GM23338 (cell line): ENCODE results near the gene PRKAG1. TPM values are rescaled to one million over a fixed set of nuclear protein-coding genes. Genes with fewer than 3 reads are reported as not detected.
A peak's percentile ranks its signal among the peaks of the same experiment; 100 is the strongest.

Experiments
- ATAC-seq: fragments of 200-7000 bp; cut with Tn5 transposase; 3 replicates; pipeline ENCODE4 v1.9.1; 2020
- DNase-seq: peaks from one replicate; pipeline ENCODE4 v3.0.0-alpha.2; 2015; ENCODE audit warnings: low spot score
- H2AFZ ChIP-seq: fragments of 200-600 bp; sonication (generic); 2 replicates; pipeline ENCODE4 v1.8.0; 2016; ENCODE audit warnings: antibody characterized with exemption, mild to moderate bottlenecking, moderate library complexity
- H3F3A ChIP-seq: fragments of 200-600 bp; sonication (generic); replicated peaks from 2 replicates; pipeline ENCODE4 v1.8.0; 2017; ENCODE audit warnings: antibody characterized with exemption, mixed run types, low read depth
- H3K27ac ChIP-seq: fragments of 200-600 bp; sonication (generic); 2 replicates; pipeline ENCODE4 v1.6.1; 2016; ENCODE audit warnings: low read depth
- H3K27me3 ChIP-seq: fragments of 200-600 bp; sonication (generic); 2 replicates; pipeline ENCODE4 v1.8.0; 2016; ENCODE audit warnings: mild to moderate bottlenecking, mixed run types, moderate library complexity; ENCODE audit not compliant: insufficient read depth
- H3K36me3 ChIP-seq: fragments of 200-600 bp; sonication (generic); 2 replicates; pipeline ENCODE4 v1.8.0; 2016; ENCODE audit warnings: mild to moderate bottlenecking; ENCODE audit not compliant: insufficient read depth
- H3K4me1 ChIP-seq: fragments of 200-600 bp; sonication (generic); 2 replicates; pipeline ENCODE4 v1.8.0; 2016; ENCODE audit warnings: mild to moderate bottlenecking, moderate library complexity; ENCODE audit not compliant: insufficient read depth
- H3K4me2 ChIP-seq: fragments of 200-600 bp; sonication (generic); 2 replicates; pipeline ENCODE4 v1.7.1; 2017; ENCODE audit warnings: mixed run types
- H3K4me3 ChIP-seq: fragments of 200-600 bp; sonication (generic); 2 replicates; pipeline ENCODE4 v1.6.1; 2016; ENCODE audit warnings: mixed run types
- H3K79me2 ChIP-seq: fragments of 200-600 bp; sonication (generic); replicated peaks from 2 replicates; pipeline ENCODE4 v1.8.0; 2017; ENCODE audit warnings: mild to moderate bottlenecking; ENCODE audit not compliant: insufficient read depth
- H3K9me2 ChIP-seq: fragments of 200-600 bp; sonication (generic); 2 replicates; pipeline ENCODE4 v1.8.0; 2017; ENCODE audit not compliant: insufficient read depth
- H4K20me1 ChIP-seq: fragments of 200-600 bp; sonication (generic); replicated peaks from 2 replicates; pipeline ENCODE4 v1.8.0; 2017; ENCODE audit warnings: mild to moderate bottlenecking; ENCODE audit not compliant: insufficient read depth
- H3K27ac Mint-ChIP-seq: 2 replicates; pipeline ENCODE4 v1.8.0; 2020; ENCODE audit warnings: inconsistent platforms, mild to moderate bottlenecking, moderate library complexity, mixed read lengths
- H3K27me3 Mint-ChIP-seq: 3 replicates; pipeline ENCODE4 v1.8.0; 2022; ENCODE audit warnings: low read depth, mild to moderate bottlenecking, moderate library complexity, mixed read lengths, inconsistent platforms; ENCODE audit not compliant: insufficient read depth, poor library complexity
- H3K36me3 Mint-ChIP-seq: 3 replicates; pipeline ENCODE4 v1.8.0; 2021; ENCODE audit warnings: low read depth, mild to moderate bottlenecking, inconsistent platforms, moderate library complexity, mixed read lengths
- H3K4me1 Mint-ChIP-seq: 3 replicates; pipeline ENCODE4 v1.8.0; 2020; ENCODE audit warnings: mild to moderate bottlenecking, inconsistent platforms, mixed read lengths
- H3K4me3 Mint-ChIP-seq: 3 replicates; pipeline ENCODE4 v1.8.0; 2021; ENCODE audit warnings: moderate library complexity, mild to moderate bottlenecking, inconsistent platforms, mixed read lengths
- H3K9me3 Mint-ChIP-seq: 3 replicates; pipeline ENCODE4 v1.8.0; 2020; ENCODE audit warnings: moderate library complexity, mild to moderate bottlenecking, inconsistent platforms, mixed read lengths
- CREB1 ChIP-seq: fragments of 250-450 bp; sonication (Bioruptor Pico); IDR thresholded peaks from 2 replicates; pipeline ENCODE4 v1.5.0; 2020; ENCODE audit warnings: low read depth, mild to moderate bottlenecking, moderate library complexity
- CTCF ChIP-seq, 2 experiments: fragments of 200-600 bp in 1 of 2; sonication (generic) in 1 of 2; conservative IDR thresholded peaks; 2 replicates each; pipeline versions ENCODE4 v1.5.1 to v1.6.1; 2016 to 2017; ENCODE audit warnings: antibody characterized with exemption in 2 of 2, low read depth in 2 of 2, mild to moderate bottlenecking in 2 of 2, moderate library complexity in 1 of 2
- ETS1 ChIP-seq: IDR thresholded peaks from 2 replicates; pipeline ENCODE4 v1.6.1; 2016; ENCODE audit warnings: antibody characterized with exemption
- EZH2 ChIP-seq: fragments of 200-600 bp; sonication (generic); IDR thresholded peaks from one replicate; pipeline ENCODE4 v1.8.0; 2017; ENCODE audit warnings: antibody characterized with exemption, mild to moderate bottlenecking, low read depth; ENCODE audit not compliant: unreplicated experiment
- EZH2phosphoT487 ChIP-seq: fragments of 200-600 bp; sonication (generic); IDR thresholded peaks from one replicate; pipeline ENCODE4 v1.8.1; 2018; ENCODE audit warnings: antibody characterized with exemption; ENCODE audit not compliant: unreplicated experiment
- JUNB ChIP-seq: IDR thresholded peaks from one replicate; pipeline ENCODE4 v1.6.1; 2016; ENCODE audit warnings: antibody characterized with exemption; ENCODE audit not compliant: unreplicated experiment
- NANOG ChIP-seq: IDR thresholded peaks from 2 replicates; pipeline ENCODE4 v1.6.1; 2016; ENCODE audit warnings: antibody characterized with exemption, borderline replicate concordance
- POLR2AphosphoS5 ChIP-seq: IDR thresholded peaks from 2 replicates; pipeline ENCODE4 v1.6.1; 2016; ENCODE audit warnings: antibody characterized with exemption, low read depth
- STAT1 ChIP-seq: IDR thresholded peaks from one replicate; pipeline ENCODE4 v1.6.1; 2016; ENCODE audit warnings: antibody characterized with exemption; ENCODE audit not compliant: unreplicated experiment
- ZNF114 ChIP-seq: fragments of 250-450 bp; sonication (Bioruptor Pico); IDR thresholded peaks from 2 replicates; pipeline ENCODE4 v1.5.0; 2020; ENCODE audit warnings: mild to moderate bottlenecking, moderate library complexity
- ZNF462 ChIP-seq: fragments of 250-450 bp; sonication (Bioruptor Pico); IDR thresholded peaks from 2 replicates; pipeline ENCODE4 v1.5.0; 2020; ENCODE audit warnings: mild to moderate bottlenecking, moderate library complexity
- polyA plus RNA-seq: library from polyadenylated mRNA; unstranded; fragments of >200 nt; fragmentation: Nextera tagmentation; extraction: Ambion mirVana; gene quantifications from 2 replicates; pipeline ENCODE4 v1.2.1, GENCODE V29; 2016
- total RNA-seq: library from RNA; depleted of rRNA; stranded (reverse); fragments of >200 nt; shearing (Covaris generic); gene quantifications from 2 replicates; pipeline ENCODE4 v1.2.3, GENCODE V29; 2014

The PRKAG1 gene
- total and polyA plus RNA-seq, 2 experiments from 2014 or later = 19.9 to 35.4 TPM

- no peaks in the 10 kb centered on the region for H3K9me3 Mint-ChIP-seq
- H3K4me1 Mint-ChIP-seq = peaks cover 42% of the 10 kb centered on the region
- Histone ChIP-seq H3K27me3 (no peaks in the 10 kb centered on the region), H3K4me3 (no peak overlapping the region), H3F3A (no peaks in the 10 kb centered on the region), H3K9me2 (no peaks in the 10 kb centered on the region), H3K36me3 (peaks cover 20% of the 10 kb centered on the region; the same call in 1 of the 2 replicates), H3K79me2 (peaks cover 66% of the 10 kb centered on the region), H3K27ac (0 out of 2 replicates have a peak overlapping the region, but pooled peaks have one; percentile 39), H3K4me2 (no peak overlapping the region), H3K4me1 (peaks cover 29% of the 10 kb centered on the region), H4K20me1 (peaks cover 61% of the 10 kb centered on the region), H2AFZ (no peak overlapping the region)
- ATAC-seq (no peak), DNase-seq (no peak)
- H3K27me3 Mint-ChIP-seq = peaks cover 19% of the 10 kb centered on the region
- no peak overlapping the region; the same call in 2 of the 3 replicates for H3K4me3 Mint-ChIP-seq
- no peak overlapping the region for H3K27ac Mint-ChIP-seq
- no peak for TF ChIP-seq CREB1
- TF ChIP-seq EZH2phosphoT487 = no peak
- TF ChIP-seq ETS1 = no peak
- TF ChIP-seq NANOG = no peak
- TF ChIP-seq POLR2AphosphoS5 = no peak
- TF ChIP-seq JUNB = no peak
- no peak for TF ChIP-seq CTCF (conservative IDR thresholded peaks at IDR 0.05; ENCODE audit: low read depth in 2 of 2)
- TF ChIP-seq EZH2 = no peak
- H3K36me3 Mint-ChIP-seq = peaks cover 59% of the 10 kb centered on the region
Observed at GRCh38 chr12:49055092-49055491, 36.5 kb upstream of the PRKAG1 start.

- H3K36me3 ChIP-seq = peaks cover 20% of the 10 kb centered on the region; the same call in 1 of the 2 replicates
- H3K27ac ChIP-seq = no peak overlapping the region
- H3K4me1 ChIP-seq = peaks cover 29% of the 10 kb centered on the region
- DNase-seq = no peak
- Mint-ChIP-seq H3K27ac (no peak overlapping the region), H3K4me1 (peaks cover 42% of the 10 kb centered on the region), H3K4me3 (no peak overlapping the region), H3K27me3 (peaks cover 19% of the 10 kb centered on the region), H3K9me3 (no peaks in the 10 kb centered on the region), H3K36me3 (peaks cover 63% of the 10 kb centered on the region)
- no peak for ATAC-seq
- peaks cover 66% of the 10 kb centered on the region for H4K20me1 ChIP-seq
- H3K27me3 ChIP-seq = no peaks in the 10 kb centered on the region
- H3F3A ChIP-seq = no peaks in the 10 kb centered on the region
- H3K79me2 ChIP-seq = peaks cover 61% of the 10 kb centered on the region
- no peak overlapping the region for H2AFZ ChIP-seq
- H3K9me2 ChIP-seq = no peaks in the 10 kb centered on the region
- no peak overlapping the region for H3K4me2 ChIP-seq
- no peak overlapping the region for H3K4me3 ChIP-seq
- TF ChIP-seq STAT1 = no peak
- TF ChIP-seq ZNF114 = no peak
- TF ChIP-seq ZNF462 = no peak
- TF ChIP-seq EZH2 = no peak
- no peak for TF ChIP-seq CTCF (conservative IDR thresholded peaks at IDR 0.05; ENCODE audit: low read depth in 2 of 2)
- no peak for TF ChIP-seq EZH2phosphoT487
- no peak for TF ChIP-seq NANOG
- TF ChIP-seq POLR2AphosphoS5 = no peak
Observed at GRCh38 chr12:49054524-49054923, 35.9 kb upstream of the PRKAG1 start.
